GM20000 (cell line): ENCODE results near the gene CTTNBP2.

Experiments used
- DNase-seq: peaks from one replicate; pipeline ENCODE4 v3.0.0; 2012; ENCODE audit warnings: low spot score
- TF ChIP-seq, protein P1 (sequence below): IDR thresholded peaks from 2 replicates; pipeline ENCODE4 v1.5.1; 2012; ENCODE audit warnings: mild to moderate bottlenecking, control low read depth; ENCODE audit errors: extremely low read depth, missing control alignments

Gene CTTNBP2

GRCh38 chr7:117692338-117692737, 180.9 kb downstream of the CTTNBP2 start:
- TF ChIP-seq, protein P1, sequence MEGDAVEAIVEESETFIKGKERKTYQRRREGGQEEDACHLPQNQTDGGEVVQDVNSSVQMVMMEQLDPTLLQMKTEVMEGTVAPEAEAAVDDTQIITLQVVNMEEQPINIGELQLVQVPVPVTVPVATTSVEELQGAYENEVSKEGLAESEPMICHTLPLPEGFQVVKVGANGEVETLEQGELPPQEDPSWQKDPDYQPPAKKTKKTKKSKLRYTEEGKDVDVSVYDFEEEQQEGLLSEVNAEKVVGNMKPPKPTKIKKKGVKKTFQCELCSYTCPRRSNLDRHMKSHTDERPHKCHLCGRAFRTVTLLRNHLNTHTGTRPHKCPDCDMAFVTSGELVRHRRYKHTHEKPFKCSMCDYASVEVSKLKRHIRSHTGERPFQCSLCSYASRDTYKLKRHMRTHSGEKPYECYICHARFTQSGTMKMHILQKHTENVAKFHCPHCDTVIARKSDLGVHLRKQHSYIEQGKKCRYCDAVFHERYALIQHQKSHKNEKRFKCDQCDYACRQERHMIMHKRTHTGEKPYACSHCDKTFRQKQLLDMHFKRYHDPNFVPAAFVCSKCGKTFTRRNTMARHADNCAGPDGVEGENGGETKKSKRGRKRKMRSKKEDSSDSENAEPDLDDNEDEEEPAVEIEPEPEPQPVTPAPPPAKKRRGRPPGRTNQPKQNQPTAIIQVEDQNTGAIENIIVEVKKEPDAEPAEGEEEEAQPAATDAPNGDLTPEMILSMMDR, result no peak
- DNase-seq, result no peak

DNA sequence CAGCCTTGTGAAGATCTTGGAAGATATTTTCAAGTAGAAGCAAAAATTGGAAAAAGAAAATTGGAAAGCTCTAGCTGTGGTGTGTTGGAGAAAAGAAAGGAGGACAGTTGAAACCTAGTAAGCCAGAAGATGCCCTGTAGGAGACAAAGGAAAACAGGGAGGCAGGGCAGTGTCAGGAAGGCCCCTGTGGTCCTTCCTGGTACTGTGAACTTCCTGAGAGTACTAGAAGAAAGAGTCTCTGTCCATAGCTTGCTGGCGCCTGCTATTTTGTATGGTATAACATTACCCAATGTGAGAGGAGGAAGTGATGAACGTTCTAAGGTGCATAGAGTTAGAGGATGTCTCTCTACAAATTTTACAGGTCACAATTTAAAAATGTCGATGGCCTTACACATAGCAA, 183.1 kb downstream of the CTTNBP2 start:
- no peak for DNase-seq

GRCh38 chr7:117689406-117689805, 183.8 kb downstream of the CTTNBP2 start:
- TF ChIP-seq, protein P1, result no peak
- DNase-seq, result no peak

More for the DNA sequence above, 183.1 kb downstream of the CTTNBP2 start:
- TF ChIP-seq, protein P1, result no peak

- TF ChIP-seq, protein P1, result no peak
- no peak for DNase-seq
These were observed 185.1 kb downstream of the CTTNBP2 start for GRCh38 chr7:117688126-117688525.

- TF ChIP-seq, protein P1, result no peak
- no peak for DNase-seq
These were observed 186.8 kb downstream of the CTTNBP2 start for GRCh38 chr7:117686311-117686935.

- TF ChIP-seq, protein P1, result no peak
- no peak for DNase-seq
These were observed 187.4 kb downstream of the CTTNBP2 start for GRCh38 chr7:117685795-117686194.

- DNase-seq, result no peak
- TF ChIP-seq, protein P1, result no peak
These were observed 189.6 kb downstream of the CTTNBP2 start for GRCh38 chr7:117683430-117684175.
